Measurements from ENCODE around the gene SCPEP1. TPM values are rescaled to one million over a fixed set of nuclear protein-coding genes. Genes with fewer than 3 reads are reported as not detected.
A peak's percentile ranks its signal among the peaks of the same experiment; 100 is the strongest.

The SCPEP1 gene
- total and polyA plus RNA-seq, 2 experiments from 2014 or later = 36.0 to 42.0 TPM

GRCh38 chr17:56974055-56974454 lies 3.9 kb upstream of the SCPEP1 start:
- Histone ChIP-seq H3K9ac (no peak overlapping the region), H3K4me3 (no peak overlapping the region), H2AFZ (no peak overlapping the region), H3K27me3 (replicated peaks; ENCODE audit: insufficient read depth) (no peaks in the 10 kb centered on the region), H3K4me2 (ENCODE audit: unreplicated experiment) (no peak overlapping the region), H3K79me2 (ENCODE audit: insufficient read depth) (no peaks in the 10 kb centered on the region), H4K20me1 (ENCODE audit: insufficient read depth) (no peaks in the 10 kb centered on the region), H3K27ac (no peak overlapping the region), H3K36me3 (ENCODE audit: low read depth) (no peaks in the 10 kb centered on the region), H3K9me3 (ENCODE audit: low read depth) (no peaks in the 10 kb centered on the region), H3K9me2 (ENCODE audit: insufficient read depth) (no peaks in the 10 kb centered on the region), H3K4me1 (ENCODE audit: insufficient read depth) (0 out of 2 replicates have a peak, but pooled peaks cover 6% of the 10 kb centered on the region), H3F3A (ENCODE audit: insufficient read depth) (no peaks in the 10 kb centered on the region)
- WGBS, 2 experiments (ENCODE audit: low coverage in 1 of 2, low lambda C conversion rate in 2 of 2, missing lambda C conversion rate in 2 of 2) = 78 to 88% methylated on average over 2 of the region's 2 CpGs
- in situ Hi-C loops (cut with MboI) = no loop called here
- TF ChIP-seq EZH2 (IDR thresholded peaks at IDR 0.05; ENCODE audit: insufficient read depth, poor library complexity, severe bottlenecking) (no peak), EZH2phosphoT487 (IDR thresholded peaks at IDR 0.05; ENCODE audit: insufficient read depth, low read depth) (no peak)
- no peak for DNase-seq

DNA sequence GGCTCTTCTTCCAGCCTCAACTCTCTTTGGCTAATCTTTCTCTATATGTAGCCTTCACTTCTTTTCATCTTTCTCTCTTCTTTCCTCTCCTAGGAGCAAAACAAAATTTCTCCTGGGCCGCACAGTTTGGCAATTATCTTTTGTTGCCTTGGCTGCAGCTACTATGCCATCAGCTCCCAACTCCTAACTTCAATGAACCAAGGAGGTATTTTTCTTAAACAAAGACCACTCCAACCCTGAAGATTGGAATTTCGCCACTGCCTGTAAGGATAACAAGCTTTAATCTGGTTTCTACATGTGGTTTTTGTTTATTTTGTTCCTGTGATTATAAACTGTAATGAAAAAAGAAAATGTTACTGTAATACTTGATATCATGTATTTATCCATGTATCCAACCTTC lies 2.3 kb upstream of the SCPEP1 start:
- WGBS, 2 experiments (ENCODE audit: low coverage in 1 of 2, low lambda C conversion rate in 2 of 2, missing lambda C conversion rate in 2 of 2) = 70 to 78% methylated on average over 2 of the region's 2 CpGs
- no peaks in the 10 kb centered on the region for H3K9me2 ChIP-seq (ENCODE audit: insufficient read depth)
- no peaks in the 10 kb centered on the region for H3K79me2 ChIP-seq (ENCODE audit: insufficient read depth)
- H2AFZ ChIP-seq = no peak overlapping the region
- H3F3A ChIP-seq (ENCODE audit: insufficient read depth) = no peaks in the 10 kb centered on the region
- H3K4me1 ChIP-seq (ENCODE audit: insufficient read depth) = 0 out of 2 replicates have a peak, but pooled peaks cover 6% of the 10 kb centered on the region
- no peaks in the 10 kb centered on the region for H3K9me3 ChIP-seq (ENCODE audit: low read depth)
- H3K4me3 ChIP-seq = no peak overlapping the region
- TF ChIP-seq EZH2 (IDR thresholded peaks at IDR 0.05; ENCODE audit: insufficient read depth, poor library complexity, severe bottlenecking) = no peak
- TF ChIP-seq EZH2phosphoT487 (IDR thresholded peaks at IDR 0.05; ENCODE audit: insufficient read depth, low read depth) = no peak
- in situ Hi-C loops (cut with MboI) = no loop called here
- DNase-seq = no peak
- H3K4me2 ChIP-seq (ENCODE audit: unreplicated experiment) = no peak overlapping the region
- no peaks in the 10 kb centered on the region for H4K20me1 ChIP-seq (ENCODE audit: insufficient read depth)
- H3K36me3 ChIP-seq (ENCODE audit: low read depth) = no peaks in the 10 kb centered on the region
- H3K27ac ChIP-seq = no peak overlapping the region
- no peaks in the 10 kb centered on the region for H3K27me3 ChIP-seq (replicated peaks; ENCODE audit: insufficient read depth)
- H3K9ac ChIP-seq = no peak overlapping the region

DNA sequence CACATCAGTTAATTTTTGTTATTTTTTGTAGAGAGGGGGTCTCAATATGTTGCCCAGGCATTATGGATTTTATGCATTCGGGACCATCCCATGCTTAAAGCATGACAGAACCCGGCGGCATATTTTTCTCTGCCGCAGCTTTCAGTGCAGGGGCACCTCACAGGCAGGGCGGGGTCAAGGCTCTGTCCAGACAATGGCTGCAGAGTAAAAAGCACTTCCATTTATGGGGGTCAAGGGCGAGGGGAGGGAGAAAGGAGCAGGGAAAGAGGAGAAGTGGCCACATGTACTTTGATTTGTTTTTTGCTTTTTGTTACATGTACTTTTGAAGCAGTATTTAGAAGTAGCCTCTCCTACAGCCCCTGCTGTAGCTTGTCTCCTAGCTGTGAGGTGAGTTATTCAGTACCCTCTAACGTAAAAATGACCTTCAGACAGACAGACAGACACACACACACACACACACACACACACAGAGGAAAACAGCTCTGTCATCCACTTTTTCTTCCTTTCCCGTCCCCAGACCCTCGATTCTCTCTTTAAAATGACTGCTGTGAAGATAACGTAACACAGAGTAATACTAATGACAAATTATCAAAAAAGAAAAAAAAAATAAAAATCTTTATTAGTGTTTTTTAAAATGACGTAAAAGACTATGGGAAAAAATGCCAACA lies 856 bp upstream of the SCPEP1 start:
- Histone ChIP-seq H3K79me2 (ENCODE audit: insufficient read depth) (no peaks in the 10 kb centered on the region), H3K9me2 (ENCODE audit: insufficient read depth) (no peaks in the 10 kb centered on the region), H3K36me3 (ENCODE audit: low read depth) (no peaks in the 10 kb centered on the region), H4K20me1 (ENCODE audit: insufficient read depth) (no peaks in the 10 kb centered on the region), H3K9ac (peak overlapping the region; percentile 72), H3K4me3 (peak overlapping the region; percentile 88), H2AFZ (peak overlapping the region; percentile 93), H3K27ac (no peak overlapping the region), H3K4me1 (ENCODE audit: insufficient read depth) (0 out of 2 replicates have a peak, but pooled peaks cover 6% of the 10 kb centered on the region), H3F3A (ENCODE audit: insufficient read depth) (no peaks in the 10 kb centered on the region), H3K27me3 (replicated peaks; ENCODE audit: insufficient read depth) (no peaks in the 10 kb centered on the region), H3K4me2 (ENCODE audit: unreplicated experiment) (peak overlapping the region; percentile 92), H3K9me3 (ENCODE audit: low read depth) (no peaks in the 10 kb centered on the region)
- 47 to 50% methylated on average over 11 of the region's 11 CpGs for WGBS, 2 experiments (ENCODE audit: low coverage in 1 of 2, low lambda C conversion rate in 2 of 2, missing lambda C conversion rate in 2 of 2)
- peak; percentile 6 for DNase-seq
- in situ Hi-C loops (cut with MboI) = no loop called here
- no peak for TF ChIP-seq EZH2phosphoT487 (IDR thresholded peaks at IDR 0.05; ENCODE audit: insufficient read depth, low read depth)
- TF ChIP-seq EZH2 (IDR thresholded peaks at IDR 0.05; ENCODE audit: insufficient read depth, poor library complexity, severe bottlenecking) = no peak

GRCh38 chr17:56978441-56979090 lies 635 bp downstream of the SCPEP1 start:
- no peaks in the 10 kb centered on the region for H3F3A ChIP-seq (ENCODE audit: insufficient read depth)
- no peaks in the 10 kb centered on the region for H3K36me3 ChIP-seq (ENCODE audit: low read depth)
- 38 to 46% methylated on average over 11 of the region's 11 CpGs for WGBS, 2 experiments (ENCODE audit: low coverage in 1 of 2, low lambda C conversion rate in 2 of 2, missing lambda C conversion rate in 2 of 2)
- in situ Hi-C loops (cut with MboI) = no loop called here
- no peaks in the 10 kb centered on the region for H3K27me3 ChIP-seq (replicated peaks; ENCODE audit: insufficient read depth)
- no peaks in the 10 kb centered on the region for H3K9me2 ChIP-seq (ENCODE audit: insufficient read depth)
- TF ChIP-seq EZH2phosphoT487 (IDR thresholded peaks at IDR 0.05; ENCODE audit: insufficient read depth, low read depth) = no peak
- no peak for TF ChIP-seq EZH2 (IDR thresholded peaks at IDR 0.05; ENCODE audit: insufficient read depth, poor library complexity, severe bottlenecking)
- H3K4me2 ChIP-seq (ENCODE audit: unreplicated experiment) = peak overlapping the region; percentile 92
- H3K4me1 ChIP-seq (ENCODE audit: insufficient read depth) = 0 out of 2 replicates have a peak, but pooled peaks cover 6% of the 10 kb centered on the region
- no peaks in the 10 kb centered on the region for H4K20me1 ChIP-seq (ENCODE audit: insufficient read depth)
- H3K9me3 ChIP-seq (ENCODE audit: low read depth) = no peaks in the 10 kb centered on the region
- peak overlapping the region; percentile 88 for H3K4me3 ChIP-seq
- no peak overlapping the region; the same call in 1 of the 2 replicates for H3K27ac ChIP-seq
- DNase-seq = peak; percentile 23
- no peaks in the 10 kb centered on the region for H3K79me2 ChIP-seq (ENCODE audit: insufficient read depth)
- peak overlapping the region; percentile 93 for H2AFZ ChIP-seq
- H3K9ac ChIP-seq = peak overlapping the region; percentile 72

Data from GM23248 (cell line).